Activated CD8-positive, alpha-beta memory T cell treated with anti-CD3 and anti-CD28 coated beads, Interleukin-2, amount 50 U/mL, for 24 hours (primary cell): ENCODE data around the gene TMEM273.

Source experiments
- DNase-seq: peaks from one replicate; pipeline ENCODE4 v3.0.0-alpha.2; 2020; ENCODE audit errors: extremely low read depth

Gene TMEM273

DNA sequence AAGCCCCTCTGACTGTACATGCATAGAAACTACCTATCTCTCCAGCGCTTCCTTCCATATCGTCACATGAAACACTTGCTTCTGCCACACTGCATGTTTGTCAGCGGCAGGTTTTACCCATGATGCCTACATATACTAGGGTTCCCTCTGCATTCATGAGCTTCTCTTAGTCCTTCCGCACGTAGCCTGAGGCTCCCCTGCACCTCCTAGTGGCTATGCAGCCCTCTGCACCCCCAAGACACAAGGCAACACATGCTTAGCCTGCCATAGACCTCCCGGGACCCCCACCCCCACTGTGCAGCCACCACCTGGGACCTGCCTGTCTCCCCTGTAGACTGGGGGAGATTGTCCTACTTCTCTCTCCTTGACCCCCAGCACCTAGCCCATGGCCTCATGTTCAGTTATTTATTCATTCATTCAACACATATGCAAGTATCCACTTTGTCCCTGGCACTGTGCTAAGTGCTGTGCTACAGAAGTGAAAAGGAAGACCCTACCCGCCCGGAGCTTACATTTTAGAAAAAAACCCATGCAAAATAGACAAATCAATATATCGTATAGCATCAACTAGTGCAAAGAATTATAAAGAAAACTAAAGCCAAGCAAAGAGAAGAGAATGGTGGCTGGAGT, 23.5 kb downstream of the TMEM273 start:
- no peak for DNase-seq

GRCh38 chr10:49163741-49164140, 24.4 kb downstream of the TMEM273 start:
- no peak for DNase-seq

GRCh38 chr10:49162761-49163310, 25.4 kb downstream of the TMEM273 start:
- DNase-seq, result no peak

DNA sequence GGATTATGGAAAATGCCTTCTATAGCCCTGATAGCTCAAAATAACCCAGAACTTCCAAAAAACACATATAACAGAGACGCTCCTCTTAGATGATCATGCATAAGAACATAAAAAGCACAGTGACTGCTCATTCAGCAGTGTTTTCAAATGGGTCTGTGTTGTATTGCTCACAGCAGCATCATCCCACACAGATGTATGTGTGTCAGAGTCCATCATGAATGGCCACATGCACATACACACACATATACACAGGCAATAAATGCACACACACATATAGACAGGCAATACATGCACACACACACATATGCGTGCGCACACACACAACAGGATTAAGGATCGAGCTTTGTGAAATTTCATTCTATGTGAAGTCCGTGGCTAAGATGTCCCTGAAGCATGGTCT, 26.1 kb downstream of the TMEM273 start:
- no peak for DNase-seq

DNA sequence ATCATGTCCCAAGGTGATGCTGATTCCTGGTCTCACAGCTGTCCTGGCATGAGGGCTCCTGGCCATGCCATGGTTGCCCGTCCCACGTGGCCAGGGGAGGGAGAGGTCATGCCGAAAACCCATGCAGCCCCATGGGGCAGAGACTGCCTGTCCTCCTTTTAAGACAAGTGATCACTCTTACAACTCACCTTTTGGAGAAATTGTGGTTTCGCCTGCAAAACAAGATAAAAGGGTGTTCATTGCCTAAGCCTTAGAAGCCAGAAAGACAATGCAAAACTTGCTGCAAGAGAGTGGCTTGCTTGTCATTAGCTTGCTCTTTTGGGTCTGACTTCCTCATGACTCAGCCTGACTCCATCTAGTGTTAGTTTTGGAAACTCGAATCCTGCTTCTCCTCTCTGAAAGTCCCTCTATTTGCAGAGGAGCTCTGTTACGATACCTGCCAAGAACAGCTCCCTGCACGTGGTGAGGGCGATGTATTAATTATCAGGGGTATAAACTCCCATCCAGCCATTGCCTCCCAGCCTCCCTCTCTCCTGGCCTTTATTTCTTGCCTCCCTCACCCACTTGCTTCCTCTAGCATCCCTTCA, 26.7 kb downstream of the TMEM273 start:
- no peak for DNase-seq

DNA sequence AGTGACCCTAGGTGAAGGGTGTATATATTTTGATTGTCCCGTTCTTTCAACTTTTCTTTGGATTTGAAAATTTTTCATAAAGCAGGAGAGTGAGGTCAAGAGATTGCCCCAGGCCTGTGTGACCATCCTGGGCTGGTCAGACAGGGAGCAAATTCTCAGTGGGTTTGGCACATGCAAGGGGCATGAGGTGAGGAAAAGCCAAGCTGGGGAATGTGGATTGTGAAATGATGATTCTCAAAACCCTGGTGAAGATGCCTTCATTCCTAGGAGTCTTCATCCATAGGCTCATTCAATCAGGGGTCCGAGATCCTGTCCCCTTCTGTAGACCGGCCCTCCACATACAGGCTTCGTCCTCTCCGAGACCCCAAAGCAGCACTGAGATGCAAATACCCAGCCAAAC, 27.4 kb downstream of the TMEM273 start:
- DNase-seq, result no peak

DNA sequence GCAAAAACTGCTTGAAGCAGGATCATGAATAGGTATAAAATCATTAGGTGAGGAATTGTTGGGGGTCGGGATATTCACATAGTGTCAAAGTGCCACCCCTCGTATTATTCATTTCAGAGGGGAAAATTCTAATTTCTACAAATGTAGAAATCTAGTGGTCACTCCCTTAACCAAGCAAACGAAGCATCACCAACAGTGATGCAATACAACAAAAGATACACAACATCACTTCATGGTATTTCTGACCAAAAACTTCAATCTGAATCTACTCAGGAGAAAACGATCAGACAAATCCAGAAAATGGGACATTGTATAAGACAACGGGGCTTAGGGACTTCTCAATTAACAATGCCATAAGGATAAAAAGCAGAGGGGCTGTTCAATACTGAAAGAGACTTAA, 28.1 kb downstream of the TMEM273 start:
- no peak for DNase-seq

- DNase-seq, result no peak
Measured at GRCh38 chr10:49158915-49159314, 29.3 kb downstream of the TMEM273 start.

GRCh38 chr10:49158404-49158803, 29.8 kb downstream of the TMEM273 start:
- no peak for DNase-seq

DNA sequence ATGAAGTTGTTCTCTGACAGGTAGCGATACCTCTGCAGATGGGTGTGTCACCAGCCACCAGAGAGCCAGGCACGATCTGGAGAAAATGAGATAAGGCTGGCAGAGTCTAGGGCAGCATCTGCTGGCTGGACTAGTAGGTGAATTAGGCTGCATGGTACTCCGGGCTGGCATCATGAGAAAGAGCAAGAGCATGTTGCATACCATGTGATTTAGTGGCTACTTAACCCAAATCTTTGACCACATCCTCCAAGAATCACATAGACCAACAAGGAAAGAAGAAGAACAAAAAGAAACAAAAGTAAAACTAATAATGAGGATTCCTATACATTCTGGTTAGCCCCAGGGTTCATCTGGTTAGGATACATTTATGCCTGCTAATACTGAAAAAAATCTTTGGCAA, 31.0 kb downstream of the TMEM273 start:
- no peak for DNase-seq

DNA sequence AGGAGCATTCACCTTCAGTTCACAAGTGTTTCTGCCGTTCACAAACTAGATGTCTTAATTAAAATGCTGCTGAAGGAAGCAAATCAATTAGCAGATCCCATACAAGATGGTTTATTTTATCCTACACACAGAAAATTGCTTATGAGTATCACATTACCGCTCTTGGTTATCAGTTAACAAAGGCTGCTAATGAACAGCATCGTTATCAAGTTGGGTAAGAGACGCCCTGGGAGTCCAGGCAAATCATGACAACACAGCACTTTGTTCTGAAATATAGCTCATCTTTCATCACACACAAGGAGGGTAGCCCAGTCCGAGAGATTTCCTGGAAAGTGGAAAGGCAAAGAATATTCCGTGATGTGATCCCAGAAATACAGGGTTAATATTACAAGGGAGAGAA, 33.5 kb downstream of the TMEM273 start:
- DNase-seq, result no peak

DNA sequence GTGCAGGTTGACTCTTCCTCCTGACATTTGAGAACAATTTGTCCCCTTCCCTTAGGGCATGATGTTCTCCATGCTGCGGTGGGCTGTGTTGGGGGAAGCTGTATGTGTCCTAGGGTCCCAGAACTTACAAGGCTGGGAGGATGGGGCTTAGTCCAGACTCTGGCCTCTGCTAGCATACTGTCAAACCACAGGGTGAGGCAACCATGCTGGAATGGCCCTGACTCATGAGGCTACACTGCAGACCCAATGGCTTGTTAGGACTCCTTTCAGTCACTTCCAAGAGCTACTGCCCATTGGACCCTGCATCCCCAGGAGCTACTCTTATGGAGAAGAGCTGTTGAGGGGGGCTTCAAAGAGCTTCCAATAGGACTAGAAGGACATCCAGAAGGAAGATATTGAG, 34.2 kb downstream of the TMEM273 start:
- DNase-seq, result no peak

DNA sequence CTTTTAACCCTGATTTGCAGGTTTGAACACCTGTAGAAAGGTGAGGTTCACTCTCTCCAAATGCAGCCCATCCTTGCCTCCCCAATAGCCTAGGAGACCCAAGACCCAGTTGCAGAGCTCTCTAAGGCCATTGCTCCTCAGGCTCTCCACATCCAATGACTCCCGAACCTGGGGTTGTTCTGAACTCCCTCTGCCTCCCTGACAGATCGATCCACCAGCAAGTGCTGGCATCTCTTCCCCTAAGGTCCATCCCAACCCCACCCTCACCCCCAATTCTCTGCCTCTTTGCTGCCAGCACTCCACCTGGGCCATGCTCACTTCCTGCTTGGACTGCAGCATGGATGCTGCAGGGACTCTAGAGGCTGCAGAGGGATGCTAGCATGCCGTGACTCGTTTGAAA, 35.1 kb downstream of the TMEM273 start:
- DNase-seq, result no peak

DNA sequence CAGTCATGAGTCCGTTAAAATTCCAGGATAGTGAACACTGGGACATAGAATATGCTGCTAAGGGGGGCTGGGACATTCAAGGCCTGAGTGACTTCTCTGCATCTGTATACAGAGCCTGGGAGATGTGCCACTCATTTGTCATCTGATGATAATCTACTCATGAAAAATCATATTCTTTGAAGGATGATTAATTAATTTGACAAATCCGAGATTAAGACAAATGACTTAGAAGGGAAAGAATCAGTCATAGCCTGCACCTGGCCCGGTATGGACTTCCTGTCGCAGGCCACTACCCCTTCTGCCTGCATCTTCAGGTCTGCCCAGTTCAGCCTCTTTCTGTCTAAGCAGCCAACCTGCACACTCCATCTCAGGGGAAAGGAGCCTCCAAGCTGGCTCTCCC, 35.5 kb downstream of the TMEM273 start:
- DNase-seq, result no peak

- no peak for DNase-seq
Measured at GRCh38 chr10:49152037-49152436, 36.2 kb downstream of the TMEM273 start.

GRCh38 chr10:49151481-49151880, 36.7 kb downstream of the TMEM273 start:
- no peak for DNase-seq

GRCh38 chr10:49151025-49151445, 37.2 kb downstream of the TMEM273 start:
- DNase-seq, result no peak

GRCh38 chr10:49150426-49150825, 37.8 kb downstream of the TMEM273 start:
- DNase-seq, result no peak

- no peak for DNase-seq
Measured at GRCh38 chr10:49149881-49150280, 38.3 kb downstream of the TMEM273 start.

DNA sequence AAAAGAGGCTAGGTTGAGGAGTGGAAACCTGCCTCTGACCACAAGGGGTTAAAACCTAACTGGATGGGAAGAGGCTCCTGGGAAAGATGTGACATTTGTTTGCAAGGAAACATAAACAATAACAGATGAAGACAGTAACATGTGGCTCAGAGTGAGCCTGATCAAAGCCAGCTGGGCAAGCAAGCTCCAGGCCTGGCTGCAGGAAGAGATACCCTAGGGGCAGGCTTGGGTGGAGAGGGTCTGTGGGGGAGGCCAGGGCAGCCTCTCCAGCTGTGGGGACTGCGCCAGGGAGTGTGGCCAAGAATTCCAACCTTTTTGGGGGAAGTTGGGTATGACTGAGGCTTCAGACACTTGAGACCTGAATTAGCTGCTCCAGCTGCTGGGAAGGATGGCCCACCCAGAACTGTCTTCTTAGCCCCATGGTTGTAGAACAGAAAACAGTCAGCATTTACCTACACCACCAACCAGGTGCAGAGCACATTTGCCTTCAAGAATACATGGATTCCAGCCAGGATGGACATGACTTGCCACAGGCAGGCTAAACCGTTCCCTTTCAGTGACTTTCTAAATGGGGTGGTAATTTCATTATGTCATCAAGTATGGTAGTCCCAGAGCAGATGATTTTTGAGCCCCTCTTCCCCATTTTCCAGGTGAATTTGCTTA, 44.0 kb downstream of the TMEM273 start:
- no peak for DNase-seq

DNA sequence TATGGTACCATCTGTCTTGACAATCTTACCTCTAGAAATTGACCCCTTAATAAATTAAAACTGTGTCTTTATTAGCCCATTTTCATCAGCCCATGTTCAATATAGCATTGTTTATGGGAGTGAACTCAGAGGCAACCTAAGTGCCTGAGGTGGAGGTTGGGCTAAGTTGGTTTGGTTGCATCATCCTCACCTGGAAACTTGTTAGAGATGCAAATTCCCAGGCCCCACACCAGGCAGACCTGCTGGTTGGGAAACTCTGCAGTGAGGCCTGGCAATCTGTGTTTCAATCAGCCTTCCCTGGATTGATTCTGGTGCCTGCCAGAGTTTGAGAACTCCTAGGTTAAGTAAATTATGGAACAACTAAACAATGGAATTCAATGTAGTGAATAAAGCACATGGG, 44.9 kb downstream of the TMEM273 start:
- DNase-seq, result no peak

- DNase-seq, result no peak
Measured at GRCh38 chr10:49141541-49142332, 46.5 kb downstream of the TMEM273 start.
